NOMO-1 treated with dmso at 0.1 percent for 144 hours (cell line): Measurements from ENCODE around the gene PGM5.
A peak's percentile ranks its signal among the peaks of the same experiment; 100 is the strongest.

Experiments used
- DNase-seq: peaks from one replicate; lab custom pipeline; 2025; ENCODE audit not compliant: unreplicated experiment; lab: John Stamatoyannopoulos, UW

The PGM5 gene

DNA sequence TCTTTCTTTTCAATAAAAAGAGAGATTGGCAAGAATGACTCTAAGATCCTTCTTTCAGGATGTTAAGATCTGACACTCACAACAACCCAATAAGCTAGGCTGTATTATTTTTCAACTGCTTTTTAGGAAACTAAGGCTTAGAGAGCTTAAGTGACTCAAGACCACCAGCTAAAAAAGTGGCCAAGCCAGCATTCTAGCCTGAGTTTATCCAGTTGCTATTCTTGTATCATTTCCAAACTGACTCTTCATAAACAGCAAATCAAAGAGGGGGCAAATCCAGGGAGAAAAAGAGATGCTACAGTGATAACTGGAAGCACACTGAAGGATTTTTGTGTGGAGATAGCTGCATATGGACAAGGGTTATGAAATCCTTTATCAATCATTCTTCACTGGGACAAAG, 137.1 kb downstream of the PGM5 start:
- DNase-seq, result no peak

DNA sequence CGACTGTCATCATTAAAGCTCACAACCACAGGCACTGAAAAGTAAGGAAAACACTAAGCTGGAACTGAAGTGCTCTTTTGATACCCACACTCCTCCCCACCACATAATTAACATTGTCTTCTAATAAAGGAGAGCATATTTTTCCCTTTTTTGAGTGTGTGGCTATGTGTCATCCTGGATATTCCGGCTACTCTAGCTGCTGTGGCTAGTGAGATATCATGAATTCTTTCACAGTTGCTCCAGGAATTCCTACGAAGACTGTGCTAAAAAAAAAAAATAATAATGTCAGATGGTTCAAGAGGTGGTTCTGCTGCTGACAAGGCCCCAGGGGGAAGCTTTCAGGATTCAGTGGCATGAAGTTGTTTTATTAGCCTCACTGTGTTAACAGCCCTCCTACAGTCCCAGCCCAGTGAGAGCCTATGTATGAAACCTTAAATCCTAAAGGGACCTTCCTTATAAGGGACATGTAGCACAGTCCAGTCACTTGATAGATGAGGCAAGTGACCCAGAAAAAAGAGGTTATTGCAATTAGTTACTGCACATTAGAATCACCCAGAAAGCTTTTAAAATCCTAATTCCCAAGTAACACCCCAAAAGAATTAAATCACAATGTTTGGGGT, 137.7 kb downstream of the PGM5 start:
- no peak for DNase-seq

DNA sequence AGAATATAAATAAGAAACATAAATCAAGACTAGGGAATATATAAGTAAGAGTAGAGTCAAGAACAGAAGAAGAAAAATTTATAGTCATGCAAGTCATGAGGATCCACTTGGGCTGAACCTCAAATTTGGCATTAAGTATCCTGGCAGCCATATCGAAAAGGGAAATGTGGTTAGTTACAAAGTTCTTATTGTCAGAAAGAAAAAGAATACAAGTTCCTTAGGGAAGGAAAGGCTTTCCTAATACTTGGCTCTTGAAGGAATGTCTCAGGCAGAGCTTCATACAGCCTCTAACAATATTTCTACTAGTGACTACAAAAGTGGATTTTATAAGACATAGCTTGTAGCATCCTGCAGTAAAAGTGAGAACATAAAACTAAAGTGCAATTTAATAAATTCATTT, 138.8 kb downstream of the PGM5 start:
- DNase-seq, result no peak

DNA sequence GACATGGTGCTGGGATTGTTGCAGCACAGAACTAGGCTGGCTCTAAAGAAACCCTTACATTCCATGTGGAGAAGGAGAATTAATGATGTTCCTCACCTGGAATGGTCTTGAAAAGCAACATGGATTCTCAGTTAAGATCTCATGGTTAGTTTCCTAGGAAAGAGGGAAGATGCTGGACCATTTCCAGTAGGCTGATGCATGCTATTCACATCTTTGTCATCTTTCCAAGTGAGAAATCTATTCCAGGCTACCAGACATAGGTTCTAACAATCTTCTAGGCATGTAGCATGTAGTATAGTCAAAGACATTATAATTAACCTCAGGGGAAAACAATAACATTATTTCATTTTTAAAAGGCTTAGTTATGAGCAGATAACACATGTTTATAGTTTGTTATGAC, 139.9 kb downstream of the PGM5 start:
- DNase-seq, result no peak

DNA sequence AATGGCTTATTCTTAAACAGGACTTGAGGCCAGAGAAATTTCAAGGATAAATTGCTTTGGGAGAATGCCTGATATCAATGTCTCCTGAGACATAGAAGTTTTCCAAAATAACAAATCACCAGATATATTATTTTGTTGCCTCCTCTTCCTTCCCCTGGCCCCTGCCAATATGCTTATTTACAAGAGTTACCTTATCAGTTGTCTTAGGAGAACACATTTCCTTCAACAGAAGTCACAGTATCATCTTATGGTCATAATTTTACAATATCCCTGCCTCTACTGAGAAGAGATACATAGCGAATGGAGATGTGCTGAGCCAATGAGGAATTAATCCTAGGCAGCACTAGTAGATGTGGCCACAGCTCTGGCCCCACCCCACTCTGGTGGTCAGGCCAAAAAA, 141.2 kb downstream of the PGM5 start:
- DNase-seq, result no peak

DNA sequence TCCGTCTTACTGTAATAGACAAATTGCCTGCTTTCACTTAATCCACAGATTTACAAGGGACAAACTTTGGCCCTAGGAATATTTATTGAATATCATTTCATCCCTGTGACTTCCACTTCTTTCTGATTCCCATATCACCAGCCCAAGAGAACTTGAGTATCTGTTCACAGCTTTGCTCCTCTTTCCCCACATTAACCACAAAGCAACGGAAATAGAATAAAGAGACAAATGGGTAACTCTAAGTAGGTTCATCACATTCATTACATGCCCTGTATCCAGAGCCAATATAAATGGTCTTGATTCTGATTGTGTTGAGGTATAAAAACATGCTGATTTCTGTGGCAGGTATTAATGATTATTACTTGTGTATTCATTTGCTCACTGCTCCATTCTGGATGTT, 142.4 kb downstream of the PGM5 start:
- DNase-seq, result no peak

DNA sequence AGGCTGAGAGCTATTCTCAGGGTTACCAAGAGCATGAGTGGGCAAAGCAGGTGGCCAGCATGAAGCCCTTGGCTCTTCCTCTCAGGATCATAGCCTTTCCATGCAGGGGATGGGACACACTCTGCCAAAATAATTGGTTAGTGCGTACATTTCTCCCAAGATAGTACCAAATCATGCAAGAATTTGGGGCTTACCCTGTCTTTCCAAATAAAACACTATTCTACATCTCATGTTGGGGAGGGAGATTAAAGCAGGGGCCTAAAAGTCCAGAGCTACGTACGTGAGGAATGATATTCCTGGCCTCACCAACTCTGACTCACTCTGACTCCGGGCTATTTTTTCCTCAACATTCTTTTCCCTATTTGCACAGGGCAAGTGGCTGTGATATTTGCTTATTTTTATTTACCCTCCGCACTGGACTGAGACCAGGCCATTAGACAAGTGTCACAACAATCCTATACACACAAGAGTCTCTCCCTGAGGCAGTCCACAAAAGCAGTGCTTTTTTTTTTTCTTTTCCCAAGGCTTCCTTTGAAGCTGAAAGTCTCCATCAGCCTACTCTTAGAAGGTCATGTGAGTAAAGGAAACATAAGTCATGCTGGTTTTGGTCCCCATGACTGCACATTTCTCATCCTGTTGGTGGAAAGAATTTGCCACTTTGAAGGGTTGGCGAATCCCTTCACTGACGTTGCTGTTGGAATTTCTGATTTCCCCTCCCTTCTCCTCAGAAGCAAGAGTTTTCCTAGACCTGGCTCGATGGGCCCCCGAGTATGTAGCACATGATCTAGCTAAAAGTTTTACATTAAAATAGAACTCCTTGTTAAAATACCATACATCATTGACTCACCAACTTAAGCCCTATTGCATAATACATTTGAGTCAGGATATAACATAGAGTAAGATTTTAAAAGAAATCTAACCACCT, 144.3 kb downstream of the PGM5 start:
- DNase-seq, result no peak

DNA sequence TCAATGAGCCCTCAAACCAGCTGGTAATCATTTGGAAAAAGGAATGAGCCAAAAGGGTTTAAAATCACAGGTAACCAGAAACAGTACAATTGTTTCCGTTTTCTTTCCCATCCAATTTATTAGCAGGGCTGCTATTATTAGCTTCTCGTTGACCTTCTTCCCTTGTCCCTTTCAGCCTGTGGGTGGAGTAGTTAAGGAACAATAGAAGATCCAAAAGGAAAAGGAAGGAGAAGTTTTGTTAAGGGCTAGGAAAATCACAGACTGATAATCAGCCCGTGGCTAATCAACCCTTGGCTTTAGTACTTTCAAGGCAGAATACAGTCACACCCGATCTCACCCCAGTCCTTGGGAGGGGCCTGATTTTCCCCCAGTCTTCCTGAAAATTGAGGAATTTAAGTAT, 145.9 kb downstream of the PGM5 start:
- no peak for DNase-seq

DNA sequence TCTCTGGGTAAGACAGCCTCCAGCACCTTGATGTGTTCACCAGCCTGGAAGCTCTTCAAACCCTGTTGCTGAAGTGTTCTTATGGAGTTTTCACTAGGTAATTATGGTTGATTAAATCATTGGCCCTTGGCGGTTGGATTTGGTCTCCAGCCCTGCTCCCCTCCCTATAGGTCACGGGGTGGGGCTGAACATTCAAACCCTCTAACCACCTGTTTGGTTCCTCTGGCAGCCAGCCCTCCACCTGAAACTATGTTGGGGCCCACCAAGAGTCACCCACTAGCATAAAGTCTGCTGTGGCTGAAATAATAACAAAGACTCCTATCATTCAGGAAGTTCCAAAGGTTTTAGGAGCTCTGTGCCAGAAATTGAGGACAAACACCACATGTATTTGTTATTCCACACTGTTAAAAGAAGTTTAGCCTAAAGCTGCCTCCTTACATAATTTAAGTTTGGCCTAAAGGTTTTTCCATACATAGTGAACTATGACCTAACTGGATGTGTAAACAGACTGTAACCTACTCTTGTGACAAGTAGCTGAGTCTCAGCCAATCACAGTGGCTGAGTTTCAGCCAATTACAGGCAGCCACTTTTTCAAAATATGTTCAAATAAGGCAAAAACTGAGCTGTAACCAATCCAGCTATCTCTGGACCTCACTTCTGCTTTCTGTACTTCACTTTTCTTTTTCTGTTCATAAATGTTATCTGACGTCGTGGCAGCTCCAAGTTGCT, 149.4 kb downstream of the PGM5 start:
- peak; percentile 22 for DNase-seq

DNA sequence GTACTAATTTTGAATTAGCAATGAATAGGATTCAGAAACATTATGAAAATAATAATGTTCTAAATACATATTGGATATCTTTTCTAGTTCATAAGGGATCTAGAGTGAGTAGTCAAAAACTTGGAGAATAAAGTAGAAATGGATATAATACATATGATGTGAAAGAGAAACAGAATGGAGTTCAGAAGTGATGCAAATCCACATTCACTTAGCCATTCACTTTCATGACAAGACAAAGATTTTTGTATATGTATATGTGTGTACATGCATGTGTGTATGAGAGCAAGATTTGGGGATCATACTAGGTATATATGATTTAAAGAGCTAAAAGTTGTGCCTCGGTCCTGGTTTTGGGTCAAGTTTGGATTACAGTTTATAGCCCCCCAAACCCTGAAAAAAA, 150.1 kb downstream of the PGM5 start:
- no peak for DNase-seq

DNA sequence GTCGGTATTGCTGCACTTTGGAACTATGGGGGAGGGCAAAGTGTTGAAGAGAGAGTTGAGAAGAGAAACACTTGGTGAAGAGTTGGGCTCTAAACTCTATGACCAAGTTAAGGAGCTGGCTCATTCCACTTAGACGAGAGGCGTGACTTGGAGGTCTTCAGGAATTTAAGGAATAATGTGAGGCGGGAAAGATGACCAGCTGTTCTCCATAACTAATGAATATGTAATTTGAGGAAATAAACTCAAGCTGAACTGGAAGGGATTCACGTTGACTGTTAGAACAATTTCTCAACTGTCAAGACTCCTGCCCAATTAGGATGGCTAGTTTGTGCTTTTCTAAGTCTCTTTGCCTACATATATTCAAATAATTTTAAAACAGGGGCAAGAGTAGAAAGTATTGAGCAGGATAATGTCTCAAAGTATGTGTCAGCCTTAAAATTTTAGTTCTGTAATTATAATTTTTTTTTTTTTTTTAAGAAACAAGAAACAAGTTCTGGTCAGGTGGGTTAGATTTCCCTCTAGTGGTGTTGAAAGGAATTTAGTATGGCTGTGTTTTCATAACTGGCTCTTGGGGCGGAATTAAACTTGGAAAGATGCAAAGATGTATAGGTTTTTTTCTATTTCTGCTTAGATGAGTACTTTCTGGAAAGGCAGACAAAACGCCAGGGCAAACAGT, 150.9 kb downstream of the PGM5 start:
- no peak for DNase-seq

DNA sequence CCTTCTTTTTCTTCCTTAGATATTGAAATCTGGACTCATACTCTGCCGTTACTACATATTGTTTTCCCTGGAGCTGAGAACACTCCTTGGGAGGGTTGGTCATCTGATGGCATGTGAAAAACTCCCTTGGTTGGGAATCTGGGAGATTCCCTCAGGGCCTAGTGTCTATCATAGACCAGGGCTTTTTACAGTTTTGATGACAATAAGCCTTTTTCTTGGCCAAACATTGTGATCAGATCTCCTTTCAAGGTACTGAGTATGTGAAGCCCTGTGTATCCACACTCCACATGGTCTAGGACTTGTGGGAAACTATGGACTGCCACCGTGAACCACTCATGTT, 151.4 kb downstream of the PGM5 start:
- no peak for DNase-seq

DNA sequence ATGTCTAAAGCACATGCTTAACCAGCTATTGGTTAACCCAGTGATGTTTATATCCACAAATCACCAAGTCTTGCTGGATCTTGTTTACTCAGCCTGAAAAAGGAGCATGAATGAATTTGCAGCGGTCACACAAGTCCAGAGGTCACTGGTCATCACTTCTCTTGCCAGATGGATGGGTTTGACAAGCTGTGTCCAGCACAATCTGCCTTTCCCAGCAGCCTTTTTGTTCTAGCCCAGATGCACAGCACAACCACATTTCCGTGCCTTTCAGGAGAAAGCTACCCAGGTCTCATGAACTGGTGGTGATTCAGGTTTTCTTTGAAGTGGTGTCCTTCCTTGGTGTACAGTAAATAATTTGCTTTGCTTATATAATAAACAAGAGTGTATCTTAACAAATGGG, 152.1 kb downstream of the PGM5 start:
- DNase-seq, result no peak

DNA sequence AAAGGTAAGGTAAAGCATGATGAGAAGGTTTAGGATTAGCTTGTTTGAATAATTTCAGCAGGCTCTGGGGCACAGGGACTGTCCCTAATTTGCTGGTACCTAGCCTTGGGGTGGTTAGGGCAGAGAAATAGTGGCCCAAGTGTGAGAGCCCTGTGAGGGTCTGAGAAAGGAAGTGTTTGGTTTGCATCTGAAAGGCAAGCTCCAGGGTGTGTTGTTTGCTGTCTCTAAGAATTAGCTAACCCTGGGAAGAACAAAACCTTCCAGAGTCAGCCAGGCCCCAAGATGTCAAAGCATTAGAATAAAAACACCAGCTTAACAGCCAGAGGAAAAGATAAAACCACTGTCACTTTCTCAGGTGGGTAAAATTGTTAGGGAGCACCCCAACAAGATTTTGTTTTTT, 153.3 kb downstream of the PGM5 start:
- no peak for DNase-seq

DNA sequence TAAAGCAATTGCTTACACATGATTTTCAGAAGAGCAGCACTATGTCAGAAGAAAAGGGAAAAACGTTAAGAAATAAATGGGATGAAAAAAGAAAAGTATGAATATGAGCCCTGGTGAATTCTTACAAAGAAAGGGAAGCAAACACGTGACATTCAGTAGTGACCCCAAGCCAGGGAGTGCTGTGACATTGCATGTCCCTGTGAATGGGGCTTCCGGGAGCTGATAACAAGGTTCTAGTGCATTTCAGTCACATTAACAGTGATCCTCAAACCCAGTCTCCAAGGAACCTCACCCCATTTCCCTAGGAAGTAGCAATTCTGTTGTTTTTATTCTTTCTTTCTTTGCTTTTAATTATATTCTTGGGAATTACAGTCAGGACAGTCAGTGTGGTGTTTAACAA, 157.0 kb downstream of the PGM5 start:
- no peak for DNase-seq

DNA sequence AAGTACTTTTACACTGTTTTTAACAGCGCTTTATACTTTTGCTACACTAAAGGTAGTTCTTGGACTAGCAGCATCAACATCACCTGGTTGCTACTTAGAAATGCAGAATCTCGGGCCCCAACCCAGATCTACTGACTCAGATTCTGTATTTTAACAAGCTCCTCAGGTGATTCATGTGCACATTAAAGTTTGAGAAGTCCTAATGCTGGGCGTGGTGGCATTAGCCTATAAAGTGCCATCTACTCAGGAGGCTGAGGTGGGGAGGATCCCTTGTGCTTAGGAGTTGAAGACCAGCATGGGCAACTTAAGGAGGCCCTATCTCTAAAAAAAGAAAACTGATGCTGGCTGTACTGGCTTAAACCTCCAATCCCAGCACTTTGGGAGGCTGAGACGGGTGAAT, 157.6 kb downstream of the PGM5 start:
- no peak for DNase-seq

DNA sequence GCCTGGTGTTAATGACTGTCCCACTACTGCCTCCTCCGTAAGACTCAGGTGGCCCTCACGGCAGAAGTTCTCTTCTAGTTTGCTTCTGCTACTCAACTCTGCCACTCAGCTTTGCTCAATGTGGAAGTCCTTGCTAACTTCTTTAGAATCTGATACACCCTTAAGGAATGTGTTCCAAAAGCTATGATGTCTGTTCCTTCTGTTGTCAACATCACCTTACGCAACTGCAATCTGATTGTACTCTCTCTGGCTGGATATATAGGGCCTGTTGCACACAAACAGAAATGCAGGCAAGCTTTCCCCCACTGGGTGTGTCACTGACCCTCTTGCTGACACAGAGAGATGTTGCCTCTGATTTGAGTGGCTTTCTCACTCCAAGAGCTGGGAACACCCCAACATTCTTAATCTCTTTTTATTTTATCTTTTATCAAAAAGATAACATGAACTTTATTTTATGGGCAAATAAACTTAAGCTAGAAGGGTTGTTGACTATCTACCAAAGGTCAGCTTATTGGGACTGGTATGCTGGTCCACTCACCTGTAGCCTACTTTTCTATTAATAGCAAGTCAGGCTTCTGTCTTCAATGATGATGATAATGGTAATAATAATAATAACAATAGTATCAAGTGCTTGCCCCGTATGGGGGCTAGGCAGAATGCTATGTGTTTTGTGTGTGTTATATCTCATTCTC, 159.1 kb downstream of the PGM5 start:
- DNase-seq, result no peak

DNA sequence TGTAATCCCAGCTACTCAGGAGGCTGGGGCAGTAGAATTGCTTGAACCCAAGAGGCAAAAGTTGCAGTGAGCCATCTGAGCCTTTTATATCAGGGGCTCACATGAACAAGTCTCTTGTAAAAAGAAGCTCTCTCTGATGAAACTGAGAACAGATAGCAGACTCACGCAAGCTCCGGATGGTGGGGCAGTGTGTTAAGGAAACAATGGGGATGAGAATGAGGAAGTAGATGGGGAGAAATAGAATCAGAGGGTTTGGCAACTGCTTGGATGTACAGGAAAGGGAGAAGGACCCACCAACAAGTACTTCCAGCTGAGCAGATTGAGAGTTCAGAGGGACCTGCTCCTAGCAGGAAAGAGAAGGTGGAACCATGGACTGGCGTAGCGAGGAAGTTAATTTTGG, 165.7 kb downstream of the PGM5 start:
- DNase-seq, result peak; percentile 49

DNA sequence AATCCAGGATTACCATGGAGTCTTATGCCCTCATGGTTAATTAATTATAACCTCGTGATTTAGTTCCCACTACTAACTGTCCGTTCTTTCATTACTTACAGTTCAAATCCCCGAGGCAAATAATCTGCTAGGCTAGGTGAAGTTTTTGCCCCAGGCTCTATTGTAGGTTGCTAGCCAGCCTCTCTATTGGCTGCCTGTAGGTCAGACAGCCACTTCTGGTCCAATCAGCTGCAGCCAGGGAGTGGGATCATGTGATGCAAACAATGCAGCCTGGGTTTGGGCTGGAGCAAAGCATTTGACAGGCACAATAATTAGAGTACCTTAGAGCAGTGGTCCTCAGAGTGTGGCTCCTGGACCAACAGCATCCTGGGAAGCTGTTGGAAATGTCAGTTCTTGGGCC, 166.5 kb downstream of the PGM5 start:
- no peak for DNase-seq

DNA sequence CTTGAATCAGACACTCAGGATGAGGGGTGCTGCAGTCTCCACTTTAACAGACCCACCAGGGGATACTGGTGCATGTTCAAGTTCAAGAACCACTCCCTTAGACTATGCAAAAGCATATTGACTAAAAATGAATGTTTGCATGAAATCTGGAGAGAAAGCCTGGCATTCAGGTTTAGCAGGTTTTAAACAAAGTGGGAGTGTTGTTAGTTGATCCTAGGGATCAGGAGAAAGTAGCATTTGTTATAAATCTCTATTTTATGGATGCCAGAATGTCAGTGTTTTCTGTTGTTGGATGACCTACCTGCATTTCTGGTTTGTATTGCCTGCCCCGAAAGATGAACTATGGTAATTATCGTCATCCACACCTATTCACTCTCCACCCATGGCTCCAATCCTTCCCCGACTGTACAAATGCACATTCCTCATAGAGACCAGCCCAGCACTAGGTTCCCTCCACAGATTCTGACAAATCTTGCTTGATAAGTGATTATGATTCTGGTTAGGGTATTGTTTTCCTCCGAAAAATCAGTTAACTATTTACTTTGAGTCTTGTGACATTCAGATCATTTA, 167.0 kb downstream of the PGM5 start:
- DNase-seq, result no peak

DNA sequence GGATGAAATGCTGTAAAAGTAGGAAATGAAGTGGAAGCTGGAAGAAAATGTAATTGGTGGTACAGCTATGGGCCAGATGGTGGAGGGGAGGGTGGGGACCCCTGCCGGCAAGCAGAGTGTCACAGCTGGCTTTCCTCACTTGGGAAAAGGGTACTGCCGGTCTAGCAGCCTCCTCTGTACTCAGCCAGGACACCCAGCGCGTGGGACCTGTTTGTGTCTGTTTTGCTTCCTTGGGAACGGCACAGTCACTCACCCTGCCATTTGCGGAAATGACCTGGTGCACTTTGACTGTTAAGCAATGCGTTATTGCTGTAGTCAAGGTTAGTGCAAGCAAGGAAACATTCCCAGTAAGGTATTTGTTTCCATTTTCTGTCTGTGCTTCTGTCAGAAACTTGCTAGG, 174.2 kb downstream of the PGM5 start:
- DNase-seq, result no peak
